ENCODE measurements around the gene DGKG.

Gene DGKG

DNA sequence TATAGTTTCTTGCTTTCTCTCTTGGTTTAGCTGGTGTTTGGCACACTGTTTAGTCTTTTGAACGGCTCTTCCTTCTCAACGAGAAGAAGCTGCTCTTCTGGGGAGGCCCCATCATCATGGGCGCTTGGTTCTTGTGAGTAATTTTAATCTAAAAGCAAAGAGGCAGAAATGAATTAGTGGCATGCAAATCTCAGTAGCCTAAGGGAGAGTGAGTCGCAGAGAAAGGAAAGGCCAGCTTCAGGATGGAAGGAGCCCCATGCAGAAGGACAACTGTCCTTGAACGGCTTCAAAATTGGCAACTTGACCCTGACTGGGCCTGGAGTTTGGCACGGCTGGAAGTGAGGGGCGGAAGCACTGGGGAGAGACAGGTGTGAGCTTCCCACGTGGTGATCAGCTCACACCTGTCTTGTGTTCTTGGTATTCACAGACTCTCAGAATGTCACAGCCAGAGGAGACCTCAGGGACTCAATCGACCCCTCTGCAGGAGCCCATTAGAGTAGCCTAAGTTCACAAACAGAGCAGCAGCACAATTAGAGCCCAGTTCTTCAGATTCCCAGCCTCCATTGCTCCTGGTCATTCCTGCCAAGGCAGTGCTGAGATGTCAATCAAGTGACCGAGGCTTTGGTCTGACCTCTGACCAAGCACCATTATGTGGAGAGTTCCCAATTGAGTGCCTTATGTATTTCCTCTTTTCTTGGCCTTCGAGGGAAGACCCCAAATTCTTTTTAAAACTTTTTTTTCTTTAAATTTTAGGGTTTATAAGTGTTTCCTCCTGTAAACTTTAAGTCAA is 211.8 kb downstream of the DGKG start:
- no peaks in the 10 kb centered on the region for H3K27me3 ChIP-seq (ENCODE audit: insufficient read depth, low read depth, severe bottlenecking)
- no peak for DNase-seq
- H3K9me3 ChIP-seq (ENCODE audit: severe bottlenecking), result no peaks in the 10 kb centered on the region
- H3K4me3 ChIP-seq (ENCODE audit: low read depth, low read length), result no peak overlapping the region
- H3K36me3 ChIP-seq, result no peaks in the 10 kb centered on the region
- TF ChIP-seq, protein P1, sequence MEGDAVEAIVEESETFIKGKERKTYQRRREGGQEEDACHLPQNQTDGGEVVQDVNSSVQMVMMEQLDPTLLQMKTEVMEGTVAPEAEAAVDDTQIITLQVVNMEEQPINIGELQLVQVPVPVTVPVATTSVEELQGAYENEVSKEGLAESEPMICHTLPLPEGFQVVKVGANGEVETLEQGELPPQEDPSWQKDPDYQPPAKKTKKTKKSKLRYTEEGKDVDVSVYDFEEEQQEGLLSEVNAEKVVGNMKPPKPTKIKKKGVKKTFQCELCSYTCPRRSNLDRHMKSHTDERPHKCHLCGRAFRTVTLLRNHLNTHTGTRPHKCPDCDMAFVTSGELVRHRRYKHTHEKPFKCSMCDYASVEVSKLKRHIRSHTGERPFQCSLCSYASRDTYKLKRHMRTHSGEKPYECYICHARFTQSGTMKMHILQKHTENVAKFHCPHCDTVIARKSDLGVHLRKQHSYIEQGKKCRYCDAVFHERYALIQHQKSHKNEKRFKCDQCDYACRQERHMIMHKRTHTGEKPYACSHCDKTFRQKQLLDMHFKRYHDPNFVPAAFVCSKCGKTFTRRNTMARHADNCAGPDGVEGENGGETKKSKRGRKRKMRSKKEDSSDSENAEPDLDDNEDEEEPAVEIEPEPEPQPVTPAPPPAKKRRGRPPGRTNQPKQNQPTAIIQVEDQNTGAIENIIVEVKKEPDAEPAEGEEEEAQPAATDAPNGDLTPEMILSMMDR (IDR thresholded peaks at IDR 0.05; ENCODE audit: low read depth, low read length), result no peak
- no peak overlapping the region for H3K27ac ChIP-seq

DNA sequence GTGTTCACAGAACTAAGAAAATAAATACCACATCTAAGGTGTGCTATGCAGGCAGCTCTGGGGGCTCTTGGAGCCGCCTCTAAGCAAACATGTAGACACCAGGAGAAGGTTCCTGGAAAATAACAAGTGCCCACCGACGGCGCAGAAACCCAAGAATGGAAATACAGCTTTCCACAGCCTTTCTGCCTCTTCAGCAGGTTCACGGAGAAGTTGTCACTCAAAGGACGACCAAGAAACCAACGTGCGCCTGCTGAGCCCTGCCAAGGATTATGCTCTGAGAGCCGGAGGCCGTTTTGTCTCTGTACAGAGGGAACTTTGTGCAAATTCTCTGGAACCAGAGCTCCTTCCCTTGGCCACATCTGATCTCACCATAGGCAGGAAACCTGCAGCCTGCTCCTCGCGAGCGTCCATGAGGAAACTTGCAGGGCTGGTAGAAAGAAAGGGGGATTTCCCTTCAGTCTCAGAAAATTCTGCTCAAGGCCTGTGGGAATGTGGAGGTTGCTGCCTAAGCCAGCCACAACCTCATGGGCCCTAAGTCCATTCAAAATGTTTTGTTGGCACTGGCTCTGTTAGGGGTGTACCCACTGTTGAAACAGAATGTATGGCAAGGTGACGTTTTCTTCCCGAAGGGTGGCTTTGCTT is 212.6 kb downstream of the DGKG start:
- TF ChIP-seq, protein P1 (IDR thresholded peaks at IDR 0.05; ENCODE audit: low read depth, low read length), result no peak
- Histone ChIP-seq H3K9me3 (ENCODE audit: severe bottlenecking) (no peaks in the 10 kb centered on the region), H3K36me3 (no peaks in the 10 kb centered on the region), H3K27ac (no peak overlapping the region), H3K4me3 (ENCODE audit: low read depth, low read length) (no peak overlapping the region), H3K27me3 (ENCODE audit: insufficient read depth, low read depth, severe bottlenecking) (no peaks in the 10 kb centered on the region)
- no peak for DNase-seq

DNA sequence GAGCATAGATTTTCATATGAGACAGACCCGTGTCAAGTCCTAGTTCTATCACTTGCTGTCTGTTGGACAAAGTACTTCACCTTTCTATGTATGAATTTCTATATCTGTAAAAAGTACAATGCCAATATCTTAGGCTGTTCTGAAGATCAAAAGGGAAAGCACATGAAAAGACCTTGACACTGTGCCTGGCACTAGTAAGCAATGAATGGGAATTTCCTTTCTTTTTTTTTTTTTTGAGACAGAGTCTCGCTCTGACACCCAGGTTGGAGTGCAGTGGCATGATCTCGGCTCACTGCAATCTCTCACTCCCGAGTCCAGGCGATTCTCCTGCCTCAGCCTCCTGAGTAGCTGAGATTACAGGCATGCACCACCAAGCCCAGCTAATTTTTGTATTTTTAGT is 217.8 kb downstream of the DGKG start:
- TF ChIP-seq, protein P1 (IDR thresholded peaks at IDR 0.05; ENCODE audit: low read depth, low read length), result no peak
- no peak overlapping the region for H3K27ac ChIP-seq
- no peak overlapping the region for H3K4me3 ChIP-seq (ENCODE audit: low read depth, low read length)
- H3K9me3 ChIP-seq (ENCODE audit: severe bottlenecking), result no peaks in the 10 kb centered on the region
- H3K36me3 ChIP-seq, result no peaks in the 10 kb centered on the region
- no peak for DNase-seq
- no peaks in the 10 kb centered on the region for H3K27me3 ChIP-seq (ENCODE audit: insufficient read depth, low read depth, severe bottlenecking)

DNA sequence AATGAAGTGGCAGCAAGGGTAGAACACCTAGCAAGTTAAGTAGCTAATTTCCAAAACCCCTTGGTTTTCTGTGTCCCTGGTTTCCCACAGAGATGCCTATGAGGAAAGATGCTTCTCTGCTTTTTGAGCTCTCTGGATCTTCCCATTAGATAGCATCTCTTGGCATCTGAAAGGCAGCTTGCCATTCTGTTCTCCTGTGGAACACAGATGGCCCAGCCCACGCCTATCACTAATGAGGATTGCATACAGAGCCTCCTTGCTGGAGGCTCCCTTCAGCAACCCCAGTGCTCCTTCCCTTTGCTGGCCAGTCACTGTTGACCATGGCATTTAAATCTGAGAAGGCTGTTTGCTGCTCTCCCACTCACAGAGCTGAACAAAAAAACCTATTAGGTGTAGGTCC is 218.8 kb downstream of the DGKG start:
- DNase-seq, result no peak
- Histone ChIP-seq H3K27me3 (ENCODE audit: insufficient read depth, low read depth, severe bottlenecking) (no peaks in the 10 kb centered on the region), H3K36me3 (no peaks in the 10 kb centered on the region), H3K27ac (no peak overlapping the region), H3K9me3 (ENCODE audit: severe bottlenecking) (no peaks in the 10 kb centered on the region), H3K4me3 (ENCODE audit: low read depth, low read length) (no peak overlapping the region)
- TF ChIP-seq, protein P1 (IDR thresholded peaks at IDR 0.05; ENCODE audit: low read depth, low read length), result no peak

DNA sequence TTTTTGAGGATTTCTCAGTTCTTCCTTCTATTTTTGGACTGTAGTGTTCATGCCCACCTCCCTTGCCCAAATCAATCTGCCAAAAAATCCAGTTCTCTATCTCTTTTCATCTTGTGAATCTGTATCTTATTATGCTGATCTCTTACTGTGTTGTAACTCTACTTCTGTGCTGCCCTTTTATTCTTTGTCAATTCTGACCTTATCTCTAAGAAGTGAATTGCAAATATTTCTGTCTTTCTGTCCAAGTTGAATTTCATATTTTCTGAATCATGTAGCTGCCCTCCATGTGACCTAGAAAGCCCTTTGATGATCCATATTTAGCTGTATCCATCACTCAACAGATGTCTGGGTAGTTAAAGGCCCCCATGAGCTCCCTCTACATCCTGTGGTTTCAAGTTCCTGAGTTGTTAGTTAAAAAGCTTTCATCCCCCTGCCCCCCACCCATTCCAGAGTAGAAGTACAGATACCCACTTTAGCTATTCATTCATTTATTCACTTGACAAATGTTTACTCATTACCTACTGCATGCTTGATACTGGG is 219.6 kb downstream of the DGKG start:
- no peaks in the 10 kb centered on the region for H3K9me3 ChIP-seq (ENCODE audit: severe bottlenecking)
- no peaks in the 10 kb centered on the region for H3K36me3 ChIP-seq
- no peak overlapping the region for H3K4me3 ChIP-seq (ENCODE audit: low read depth, low read length)
- no peaks in the 10 kb centered on the region for H3K27me3 ChIP-seq (ENCODE audit: insufficient read depth, low read depth, severe bottlenecking)
- H3K27ac ChIP-seq, result no peak overlapping the region
- DNase-seq, result no peak
- TF ChIP-seq, protein P1 (IDR thresholded peaks at IDR 0.05; ENCODE audit: low read depth, low read length), result no peak
